BLaER1 (cell line): ENCODE data around the gene PID1.

Experiments
- H3K27ac ChIP-seq: shearing (Covaris generic); formaldehyde crosslinking; 2 replicates; pipeline ENCODE4 v1.8.1; 2022
- H3K27me3 ChIP-seq: shearing (Covaris generic); formaldehyde crosslinking; 2 replicates; pipeline ENCODE4 v1.8.1; 2022
- H3K36me3 ChIP-seq: shearing (Covaris generic); formaldehyde crosslinking; 2 replicates; pipeline ENCODE4 v1.8.1; 2022
- H3K4me1 ChIP-seq: shearing (Covaris generic); formaldehyde crosslinking; 2 replicates; pipeline ENCODE4 v1.8.1; 2022
- H3K4me2 ChIP-seq: shearing (Covaris generic); formaldehyde crosslinking; 2 replicates; pipeline ENCODE4 v1.8.1; 2022
- H3K4me3 ChIP-seq: shearing (Covaris generic); formaldehyde crosslinking; 2 replicates; pipeline ENCODE4 v1.8.1; 2022
- H3K9ac ChIP-seq: shearing (Covaris generic); formaldehyde crosslinking; 2 replicates; pipeline ENCODE4 v1.8.1; 2022
- H3K9me3 ChIP-seq: shearing (Covaris generic); formaldehyde crosslinking; 2 replicates; pipeline ENCODE4 v1.8.1; 2022
- H4K20me1 ChIP-seq: shearing (Covaris generic); formaldehyde crosslinking; 2 replicates; pipeline ENCODE4 v1.8.1; 2022
- Cebpa-rat ChIP-seq: shearing (Covaris generic); IDR thresholded peaks from 2 replicates; pipeline ENCODE4 v1.8.1; 2022

Gene PID1, protein sequence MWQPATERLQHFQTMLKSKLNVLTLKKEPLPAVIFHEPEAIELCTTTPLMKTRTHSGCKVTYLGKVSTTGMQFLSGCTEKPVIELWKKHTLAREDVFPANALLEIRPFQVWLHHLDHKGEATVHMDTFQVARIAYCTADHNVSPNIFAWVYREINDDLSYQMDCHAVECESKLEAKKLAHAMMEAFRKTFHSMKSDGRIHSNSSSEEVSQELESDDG

GRCh38 chr2:229270551-229271410 lies at the start of gene PID1:
PID1 (minus strand) TSS chr2:229271287; CDS start chr2:229271043, 244 bp downstream.
- Histone ChIP-seq H4K20me1 (no peaks in the 10 kb centered on the region), H3K9me3 (no peaks in the 10 kb centered on the region), H3K27me3 (no peaks in the 10 kb centered on the region), H3K4me3 (no peak within 1 kb of the TSS), H3K9ac (no peak within 1 kb of the TSS), H3K4me2 (no peak within 1 kb of the TSS), H3K4me1 (0 out of 2 replicates have a peak, but pooled peaks cover 5% of the 10 kb centered on the region), H3K36me3 (no peaks in the 10 kb centered on the region), H3K27ac (no peak within 1 kb of the TSS)
- TF ChIP-seq Cebpa-rat, result no peak

GRCh38 chr2:229319558-229319957 lies 48.5 kb upstream of the PID1 start:
- Histone ChIP-seq H3K27ac (no peak overlapping the region), H3K36me3 (no peaks in the 10 kb centered on the region), H3K4me3 (no peak overlapping the region), H4K20me1 (no peaks in the 10 kb centered on the region), H3K9ac (no peak overlapping the region), H3K9me3 (no peaks in the 10 kb centered on the region), H3K4me2 (no peak overlapping the region), H3K4me1 (no peaks in the 10 kb centered on the region), H3K27me3 (no peaks in the 10 kb centered on the region)
- no peak for TF ChIP-seq Cebpa-rat

DNA sequence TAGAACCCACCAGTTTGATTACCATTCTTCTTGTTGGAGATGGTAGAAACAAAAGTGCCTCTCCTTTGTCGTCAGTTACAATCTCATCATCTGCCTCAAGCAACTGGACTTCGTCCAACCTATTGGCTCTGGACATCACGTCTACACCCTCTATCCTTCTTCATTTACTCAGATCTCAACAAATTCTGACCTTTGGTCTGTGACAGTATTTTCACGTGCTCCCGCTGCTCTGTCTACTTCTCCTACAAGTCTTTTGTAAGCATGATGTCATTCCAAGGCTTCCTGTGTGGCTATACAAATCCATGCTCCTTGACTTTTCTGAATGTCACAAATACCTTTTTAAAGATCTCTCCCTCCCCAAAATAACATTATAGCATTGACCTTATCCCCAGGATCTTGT lies 43.0 kb upstream of the PID1 start:
- Histone ChIP-seq H3K9ac (no peak overlapping the region), H3K36me3 (no peaks in the 10 kb centered on the region), H3K4me1 (no peaks in the 10 kb centered on the region), H3K9me3 (no peaks in the 10 kb centered on the region), H3K27me3 (no peaks in the 10 kb centered on the region), H4K20me1 (no peaks in the 10 kb centered on the region), H3K27ac (no peak overlapping the region), H3K4me2 (no peak overlapping the region), H3K4me3 (no peak overlapping the region)
- no peak for TF ChIP-seq Cebpa-rat

DNA sequence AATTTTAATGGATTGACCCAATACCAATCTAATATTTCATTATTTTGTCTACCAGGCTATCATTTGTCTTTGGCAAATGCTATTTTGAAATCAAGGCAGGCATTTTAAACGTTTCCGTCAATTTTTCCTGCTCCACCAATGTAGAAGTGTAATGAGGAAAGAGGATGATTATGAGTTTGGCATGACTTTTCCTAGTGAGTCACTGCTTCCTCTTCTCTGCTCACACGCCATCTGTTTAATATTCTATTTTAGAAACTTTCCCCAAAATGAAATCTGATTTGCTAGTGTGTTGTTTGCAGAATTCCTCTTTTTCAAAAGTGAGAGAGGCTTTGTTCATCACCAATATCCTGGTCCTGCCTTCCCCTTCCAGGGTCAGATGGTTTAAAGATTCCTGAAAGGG lies 42.5 kb upstream of the PID1 start:
- H4K20me1 ChIP-seq, result no peaks in the 10 kb centered on the region
- H3K9ac ChIP-seq, result no peak overlapping the region
- no peaks in the 10 kb centered on the region for H3K36me3 ChIP-seq
- TF ChIP-seq Cebpa-rat, result no peak
- H3K9me3 ChIP-seq, result no peaks in the 10 kb centered on the region
- H3K27ac ChIP-seq, result no peak overlapping the region
- no peak overlapping the region for H3K4me2 ChIP-seq
- H3K4me1 ChIP-seq, result no peaks in the 10 kb centered on the region
- no peaks in the 10 kb centered on the region for H3K27me3 ChIP-seq
- H3K4me3 ChIP-seq, result no peak overlapping the region

GRCh38 chr2:229301237-229301636 lies 30.1 kb upstream of the PID1 start:
- no peaks in the 10 kb centered on the region for H3K36me3 ChIP-seq
- H3K4me1 ChIP-seq, result no peaks in the 10 kb centered on the region
- H3K27me3 ChIP-seq, result no peaks in the 10 kb centered on the region
- H3K9me3 ChIP-seq, result no peaks in the 10 kb centered on the region
- H3K27ac ChIP-seq, result no peak overlapping the region
- H3K9ac ChIP-seq, result no peak overlapping the region
- H4K20me1 ChIP-seq, result no peaks in the 10 kb centered on the region
- TF ChIP-seq Cebpa-rat, result no peak
- no peak overlapping the region for H3K4me3 ChIP-seq
- H3K4me2 ChIP-seq, result no peak overlapping the region

DNA sequence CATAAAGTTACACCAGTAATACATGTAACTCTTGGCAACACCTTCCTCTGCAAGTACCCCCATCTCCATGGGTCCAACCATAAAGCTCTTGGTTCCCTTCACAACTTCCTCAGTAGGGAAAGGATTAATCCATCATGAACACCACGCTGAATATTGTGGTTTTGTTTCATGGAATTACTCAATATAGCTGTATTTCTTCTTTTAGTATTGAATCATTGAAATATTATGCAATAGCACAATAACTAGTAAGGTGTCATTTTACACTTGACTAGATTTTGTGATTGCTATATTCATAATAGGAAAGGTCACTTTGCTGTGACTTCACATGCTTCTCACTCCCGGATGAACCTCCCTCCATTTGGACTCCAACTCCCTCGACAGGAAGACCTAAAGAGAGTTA lies 29.7 kb upstream of the PID1 start:
- no peaks in the 10 kb centered on the region for H4K20me1 ChIP-seq
- no peak overlapping the region for H3K9ac ChIP-seq
- no peaks in the 10 kb centered on the region for H3K9me3 ChIP-seq
- no peak overlapping the region for H3K27ac ChIP-seq
- no peaks in the 10 kb centered on the region for H3K4me1 ChIP-seq
- no peak overlapping the region for H3K4me3 ChIP-seq
- H3K36me3 ChIP-seq, result no peaks in the 10 kb centered on the region
- no peaks in the 10 kb centered on the region for H3K27me3 ChIP-seq
- TF ChIP-seq Cebpa-rat, result no peak
- H3K4me2 ChIP-seq, result no peak overlapping the region

DNA sequence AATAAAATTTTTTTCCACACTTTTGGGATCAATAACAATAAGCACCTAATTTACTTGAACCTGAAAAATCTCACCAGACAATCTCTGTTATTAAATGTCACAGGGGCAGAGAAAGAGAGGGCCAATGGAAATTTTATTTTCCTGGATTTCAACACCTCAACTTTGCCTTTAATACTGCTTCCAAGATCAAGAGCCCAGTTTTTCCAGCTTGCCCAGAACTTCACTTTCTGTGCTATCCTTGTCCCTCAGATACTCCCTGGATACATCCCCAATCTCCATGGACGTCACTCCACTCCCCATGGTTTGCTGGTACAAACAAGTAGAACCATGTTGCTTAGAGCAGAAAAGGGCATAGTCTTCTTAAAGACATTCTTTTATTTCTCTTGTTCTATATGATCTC lies 29.3 kb upstream of the PID1 start:
- Histone ChIP-seq H3K36me3 (no peaks in the 10 kb centered on the region), H3K4me3 (no peak overlapping the region), H3K4me1 (no peaks in the 10 kb centered on the region), H3K27me3 (no peaks in the 10 kb centered on the region), H3K4me2 (no peak overlapping the region), H4K20me1 (no peaks in the 10 kb centered on the region), H3K9me3 (no peaks in the 10 kb centered on the region), H3K27ac (no peak overlapping the region), H3K9ac (no peak overlapping the region)
- TF ChIP-seq Cebpa-rat, result no peak

GRCh38 chr2:229297247-229297646 lies 26.2 kb upstream of the PID1 start:
- no peak overlapping the region for H3K9ac ChIP-seq
- no peaks in the 10 kb centered on the region for H3K27me3 ChIP-seq
- no peaks in the 10 kb centered on the region for H3K9me3 ChIP-seq
- no peak for TF ChIP-seq Cebpa-rat
- H3K36me3 ChIP-seq, result no peaks in the 10 kb centered on the region
- H3K4me3 ChIP-seq, result no peak overlapping the region
- no peaks in the 10 kb centered on the region for H4K20me1 ChIP-seq
- no peak overlapping the region for H3K27ac ChIP-seq
- H3K4me2 ChIP-seq, result no peak overlapping the region
- no peaks in the 10 kb centered on the region for H3K4me1 ChIP-seq

GRCh38 chr2:229296536-229296935 lies 25.4 kb upstream of the PID1 start:
- H3K36me3 ChIP-seq, result no peaks in the 10 kb centered on the region
- H3K9ac ChIP-seq, result no peak overlapping the region
- H3K4me2 ChIP-seq, result no peak overlapping the region
- H3K4me3 ChIP-seq, result no peak overlapping the region
- no peaks in the 10 kb centered on the region for H3K9me3 ChIP-seq
- TF ChIP-seq Cebpa-rat, result no peak
- no peaks in the 10 kb centered on the region for H3K27me3 ChIP-seq
- H3K27ac ChIP-seq, result no peak overlapping the region
- H4K20me1 ChIP-seq, result no peaks in the 10 kb centered on the region
- H3K4me1 ChIP-seq, result no peaks in the 10 kb centered on the region

DNA sequence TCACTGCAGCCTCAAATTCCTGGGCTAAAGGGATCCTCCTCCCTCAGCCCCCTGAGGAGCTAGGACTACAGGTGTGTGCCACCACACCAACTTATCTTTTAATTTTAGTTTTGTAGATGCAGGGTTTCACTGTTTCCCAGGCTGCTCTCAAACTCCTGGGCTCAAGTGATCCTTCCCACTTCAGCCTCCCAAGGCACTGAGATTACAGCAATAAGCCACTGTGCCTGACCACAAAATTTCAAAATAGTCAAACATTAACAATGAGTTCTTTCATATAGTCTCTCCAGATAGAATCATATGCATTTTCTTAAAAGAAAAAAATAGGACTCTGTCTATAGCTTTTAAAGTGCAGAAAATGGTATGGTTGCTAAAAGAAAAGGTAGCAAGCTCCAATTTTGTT lies 24.9 kb upstream of the PID1 start:
- H3K27me3 ChIP-seq, result no peaks in the 10 kb centered on the region
- H3K9me3 ChIP-seq, result no peaks in the 10 kb centered on the region
- H3K9ac ChIP-seq, result no peak overlapping the region
- no peaks in the 10 kb centered on the region for H3K4me1 ChIP-seq
- H3K36me3 ChIP-seq, result no peaks in the 10 kb centered on the region
- H3K4me3 ChIP-seq, result no peak overlapping the region
- TF ChIP-seq Cebpa-rat, result no peak
- H3K27ac ChIP-seq, result no peak overlapping the region
- H4K20me1 ChIP-seq, result no peaks in the 10 kb centered on the region
- no peak overlapping the region for H3K4me2 ChIP-seq
